GM13976 (cell line): ENCODE data around the gene NSMF.
A peak's percentile ranks its signal among the peaks of the same experiment; 100 is the strongest.

ENCODE experiments used
- DNase-seq: peaks from one replicate; pipeline ENCODE4 v3.0.0; 2012; ENCODE audit warnings: low spot score
- in situ Hi-C: fragments of 300-500 bp; cut with MboI; formaldehyde crosslinking; loops from one replicate; pipeline ENCODE4 v1.12.0; 2022; ENCODE audit warnings: low sequenced_read_pairs, mixed read lengths, inconsistent platforms; ENCODE audit not compliant: unreplicated experiment
- TF ChIP-seq, protein P1 (sequence below): IDR thresholded peaks from 2 replicates; pipeline ENCODE4 v1.5.1; 2012; ENCODE audit warnings: borderline replicate concordance, mild to moderate bottlenecking; ENCODE audit not compliant: insufficient read depth; ENCODE audit errors: extremely low read depth, missing control alignments, control extremely low read depth

The NSMF gene

DNA sequence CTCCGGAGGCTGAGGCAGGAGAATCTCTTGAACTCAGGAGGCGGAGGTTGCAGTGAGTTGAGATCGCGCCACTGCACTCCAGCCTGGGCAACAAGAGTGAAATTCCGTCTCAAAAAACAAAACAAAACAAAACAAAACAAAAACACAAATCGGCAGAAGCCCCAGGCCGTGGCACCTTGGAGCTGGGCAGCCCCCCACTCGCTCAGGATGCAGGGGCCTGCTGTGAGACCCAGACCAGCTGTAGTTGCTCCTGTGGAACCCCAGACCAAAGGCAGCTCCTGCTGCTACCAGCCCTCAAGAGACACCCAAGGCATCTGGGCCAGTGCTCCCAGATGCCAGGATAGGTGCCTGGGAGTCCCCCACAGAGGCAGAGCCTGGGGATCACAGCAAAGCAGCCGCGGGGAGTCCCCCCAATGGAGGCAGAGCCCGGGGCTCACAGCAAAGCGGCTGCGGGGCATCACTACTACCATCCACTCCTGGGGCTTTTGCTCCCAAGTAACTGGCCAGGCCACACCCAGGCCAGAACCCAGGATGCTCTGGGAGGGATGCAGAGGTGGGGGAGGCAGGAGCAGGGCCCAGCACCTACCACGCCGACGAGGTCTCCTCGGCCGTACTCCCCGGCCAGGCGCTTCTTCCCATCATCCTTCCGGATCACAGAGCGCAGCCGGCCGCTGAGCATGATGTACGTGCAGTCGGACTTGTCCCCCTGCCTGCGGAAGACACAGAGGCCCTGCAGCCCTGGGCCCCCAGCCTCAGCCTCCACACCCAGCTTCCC, 37.7 kb upstream of the NSMF start:
- DNase-seq: no peak
- in situ Hi-C loops: no loop called here
- TF ChIP-seq, protein P1, sequence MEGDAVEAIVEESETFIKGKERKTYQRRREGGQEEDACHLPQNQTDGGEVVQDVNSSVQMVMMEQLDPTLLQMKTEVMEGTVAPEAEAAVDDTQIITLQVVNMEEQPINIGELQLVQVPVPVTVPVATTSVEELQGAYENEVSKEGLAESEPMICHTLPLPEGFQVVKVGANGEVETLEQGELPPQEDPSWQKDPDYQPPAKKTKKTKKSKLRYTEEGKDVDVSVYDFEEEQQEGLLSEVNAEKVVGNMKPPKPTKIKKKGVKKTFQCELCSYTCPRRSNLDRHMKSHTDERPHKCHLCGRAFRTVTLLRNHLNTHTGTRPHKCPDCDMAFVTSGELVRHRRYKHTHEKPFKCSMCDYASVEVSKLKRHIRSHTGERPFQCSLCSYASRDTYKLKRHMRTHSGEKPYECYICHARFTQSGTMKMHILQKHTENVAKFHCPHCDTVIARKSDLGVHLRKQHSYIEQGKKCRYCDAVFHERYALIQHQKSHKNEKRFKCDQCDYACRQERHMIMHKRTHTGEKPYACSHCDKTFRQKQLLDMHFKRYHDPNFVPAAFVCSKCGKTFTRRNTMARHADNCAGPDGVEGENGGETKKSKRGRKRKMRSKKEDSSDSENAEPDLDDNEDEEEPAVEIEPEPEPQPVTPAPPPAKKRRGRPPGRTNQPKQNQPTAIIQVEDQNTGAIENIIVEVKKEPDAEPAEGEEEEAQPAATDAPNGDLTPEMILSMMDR: no peak

DNA sequence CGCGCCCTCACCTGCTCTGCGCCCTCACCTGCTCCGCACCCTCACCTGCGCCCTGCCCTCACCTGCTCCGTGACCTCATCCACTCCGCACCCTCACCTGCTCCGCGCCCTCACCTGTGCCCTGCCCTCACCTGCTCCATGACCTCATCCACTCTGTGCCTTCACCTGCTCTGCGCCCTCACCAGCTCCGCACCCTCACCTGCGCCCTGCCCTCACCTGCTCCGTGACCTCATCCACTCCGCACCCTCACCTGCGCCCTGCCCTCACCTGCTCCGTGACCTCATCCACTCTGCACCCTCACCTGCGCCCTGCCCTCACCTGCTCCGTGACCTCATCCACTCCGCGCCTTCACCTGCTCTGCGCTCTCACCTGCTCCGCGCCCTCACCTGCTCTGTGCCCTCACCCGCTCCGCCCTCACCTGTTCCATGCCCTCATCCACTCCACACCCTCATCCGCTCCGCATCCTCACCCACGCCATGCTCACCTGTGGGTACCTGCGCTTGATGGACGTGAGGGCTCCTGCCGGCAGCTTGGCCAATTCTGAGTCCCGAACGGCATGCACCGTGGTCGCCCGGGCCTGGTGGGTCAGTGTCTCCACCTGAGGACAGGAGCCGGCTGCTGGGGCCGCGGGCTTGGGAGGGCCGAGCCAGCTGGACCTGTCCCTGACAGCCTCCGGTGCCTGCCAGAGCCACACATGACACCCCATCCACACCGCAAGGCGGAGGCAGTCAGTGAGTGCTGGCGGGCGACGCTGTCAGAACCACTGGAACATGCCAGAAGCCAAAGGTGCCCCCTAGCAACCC, 35.6 kb upstream of the NSMF start:
- TF ChIP-seq, protein P1: no peak
- no peak for DNase-seq
- in situ Hi-C loops: no loop called here

- TF ChIP-seq, protein P1: no peak
- no peak for DNase-seq
- in situ Hi-C loops: no loop called here
These were observed 35.0 kb upstream of the NSMF start for GRCh38 chr9:137494104-137494544.

- in situ Hi-C loops: no loop called here
These were observed 34.4 kb upstream of the NSMF start for GRCh38 chr9:137493364-137494103.

GRCh38 chr9:137492464-137493363, 33.6 kb upstream of the NSMF start:
- TF ChIP-seq, protein P1: no peak
- in situ Hi-C loops: no loop called here
- DNase-seq: peak; percentile 77

More at GRCh38 chr9:137493364-137494103, 34.4 kb upstream of the NSMF start:
- DNase-seq: no peak
- TF ChIP-seq, protein P1: no peak
